DND-41 (cell line): Measurements from ENCODE around the gene HSPG2.

Experiments used
- EZH2 ChIP-seq: IDR thresholded peaks from 3 replicates; pipeline ENCODE4 v1.6.1; 2012; ENCODE audit warnings: borderline replicate concordance, low read depth, mild to moderate bottlenecking, moderate library complexity, low read length, inconsistent platforms; ENCODE audit not compliant: severe bottlenecking
- TF ChIP-seq, protein P1 (sequence below): IDR thresholded peaks from 2 replicates; pipeline ENCODE4 v1.5.1; 2012; ENCODE audit warnings: borderline replicate concordance, low read length, moderate library complexity, mild to moderate bottlenecking; ENCODE audit not compliant: poor library complexity, severe bottlenecking; ENCODE audit errors: extremely low read depth

DNA sequence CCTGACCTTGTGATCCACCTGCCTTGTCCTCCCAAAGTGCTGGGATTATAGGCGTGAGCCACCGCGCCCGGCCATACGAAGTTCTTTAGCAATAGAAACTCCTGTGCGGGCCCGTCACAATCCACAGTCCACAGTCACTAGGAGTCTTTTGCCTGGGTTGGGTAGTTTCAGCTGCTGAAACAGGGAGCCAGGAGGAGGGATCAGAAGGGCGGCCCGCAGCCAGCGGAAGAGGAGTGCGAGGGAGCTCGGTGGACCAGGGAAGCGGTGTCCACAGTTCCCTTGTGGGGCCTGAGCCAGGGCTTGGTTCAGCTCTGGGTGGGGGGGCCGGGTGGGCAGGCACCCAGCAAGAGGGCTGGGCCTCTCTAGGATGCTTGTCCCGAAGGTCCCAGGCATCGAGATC, 17.9 kb upstream of the HSPG2 start:
- TF ChIP-seq, protein P1, sequence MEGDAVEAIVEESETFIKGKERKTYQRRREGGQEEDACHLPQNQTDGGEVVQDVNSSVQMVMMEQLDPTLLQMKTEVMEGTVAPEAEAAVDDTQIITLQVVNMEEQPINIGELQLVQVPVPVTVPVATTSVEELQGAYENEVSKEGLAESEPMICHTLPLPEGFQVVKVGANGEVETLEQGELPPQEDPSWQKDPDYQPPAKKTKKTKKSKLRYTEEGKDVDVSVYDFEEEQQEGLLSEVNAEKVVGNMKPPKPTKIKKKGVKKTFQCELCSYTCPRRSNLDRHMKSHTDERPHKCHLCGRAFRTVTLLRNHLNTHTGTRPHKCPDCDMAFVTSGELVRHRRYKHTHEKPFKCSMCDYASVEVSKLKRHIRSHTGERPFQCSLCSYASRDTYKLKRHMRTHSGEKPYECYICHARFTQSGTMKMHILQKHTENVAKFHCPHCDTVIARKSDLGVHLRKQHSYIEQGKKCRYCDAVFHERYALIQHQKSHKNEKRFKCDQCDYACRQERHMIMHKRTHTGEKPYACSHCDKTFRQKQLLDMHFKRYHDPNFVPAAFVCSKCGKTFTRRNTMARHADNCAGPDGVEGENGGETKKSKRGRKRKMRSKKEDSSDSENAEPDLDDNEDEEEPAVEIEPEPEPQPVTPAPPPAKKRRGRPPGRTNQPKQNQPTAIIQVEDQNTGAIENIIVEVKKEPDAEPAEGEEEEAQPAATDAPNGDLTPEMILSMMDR: no peak
- TF ChIP-seq EZH2: no peak
